ENCODE measurements around the gene TWIST2. TPM values are rescaled to one million over a fixed set of nuclear protein-coding genes. Genes with fewer than 3 reads are reported as not detected.

Gene TWIST2
- total and polyA plus RNA-seq, 8 donors: 0.58 to 58.0 (median 12.3) TPM

DNA sequence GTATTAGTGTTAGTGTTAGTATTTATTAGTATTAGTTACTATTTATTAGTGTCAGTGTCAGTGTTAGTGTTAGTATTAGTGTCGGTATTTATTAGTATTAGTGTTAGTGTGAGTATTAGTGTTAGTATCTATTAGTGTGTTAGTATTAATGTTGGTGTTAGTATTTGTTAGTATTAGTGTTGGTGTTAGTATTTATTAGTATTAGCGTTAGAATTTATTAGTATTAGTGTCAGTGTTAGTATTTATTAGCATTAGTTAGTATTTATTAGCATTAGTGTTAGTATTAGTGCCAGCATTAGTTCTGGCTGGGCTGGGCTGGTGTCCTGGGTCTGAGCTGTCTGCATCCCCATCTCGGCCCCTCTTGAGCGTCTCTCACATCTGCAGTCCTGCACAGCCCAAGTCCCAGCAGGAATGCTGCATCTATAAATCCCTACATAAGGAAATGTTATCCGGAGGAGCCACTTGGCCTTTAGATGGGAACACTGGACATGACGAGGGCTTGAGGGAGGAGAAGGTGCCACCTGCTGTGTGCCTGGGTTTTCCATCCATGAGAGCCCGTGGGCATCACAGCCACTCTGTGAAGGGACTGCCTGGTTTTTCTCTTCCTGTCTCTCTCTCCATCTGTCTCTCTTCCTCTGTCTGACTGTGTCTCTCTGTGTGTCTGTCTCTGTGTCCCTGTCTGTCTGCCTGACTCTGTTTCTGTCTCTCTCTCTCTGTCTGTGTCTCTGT lies 33.6 kb downstream of the TWIST2 start:
- Histone ChIP-seq H3K9me3 (no peaks in the 10 kb centered on the region), H3K4me1 (peaks cover 0 to 15% (median 3%) of the 10 kb centered on the region in 4 donors), H3K27me3 (peaks cover 0 to 22% (median 6%) of the 10 kb centered on the region in 3 donors), H3K36me3 (no peaks in the 10 kb centered on the region), H3K4me3 (no peak overlapping the region), H3K27ac (no peak overlapping the region)
- intact Hi-C loops (cut with DNase I; ENCODE audit: low total_unique reads): no loop called here
- DNase-seq: no peak
- TF ChIP-seq, protein P1, sequence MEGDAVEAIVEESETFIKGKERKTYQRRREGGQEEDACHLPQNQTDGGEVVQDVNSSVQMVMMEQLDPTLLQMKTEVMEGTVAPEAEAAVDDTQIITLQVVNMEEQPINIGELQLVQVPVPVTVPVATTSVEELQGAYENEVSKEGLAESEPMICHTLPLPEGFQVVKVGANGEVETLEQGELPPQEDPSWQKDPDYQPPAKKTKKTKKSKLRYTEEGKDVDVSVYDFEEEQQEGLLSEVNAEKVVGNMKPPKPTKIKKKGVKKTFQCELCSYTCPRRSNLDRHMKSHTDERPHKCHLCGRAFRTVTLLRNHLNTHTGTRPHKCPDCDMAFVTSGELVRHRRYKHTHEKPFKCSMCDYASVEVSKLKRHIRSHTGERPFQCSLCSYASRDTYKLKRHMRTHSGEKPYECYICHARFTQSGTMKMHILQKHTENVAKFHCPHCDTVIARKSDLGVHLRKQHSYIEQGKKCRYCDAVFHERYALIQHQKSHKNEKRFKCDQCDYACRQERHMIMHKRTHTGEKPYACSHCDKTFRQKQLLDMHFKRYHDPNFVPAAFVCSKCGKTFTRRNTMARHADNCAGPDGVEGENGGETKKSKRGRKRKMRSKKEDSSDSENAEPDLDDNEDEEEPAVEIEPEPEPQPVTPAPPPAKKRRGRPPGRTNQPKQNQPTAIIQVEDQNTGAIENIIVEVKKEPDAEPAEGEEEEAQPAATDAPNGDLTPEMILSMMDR (IDR thresholded peaks at IDR 0.05): no peak
- TF ChIP-seq POLR2A (IDR thresholded peaks at IDR 0.05) (no peak), POLR2AphosphoS5 (IDR thresholded peaks at IDR 0.05) (no peak), EP300 (IDR thresholded peaks at IDR 0.05) (no peak)
- WGBS, 5 donors: 67 to 82% (median 78%) methylated on average over 7 of the region's 7 CpGs

DNA sequence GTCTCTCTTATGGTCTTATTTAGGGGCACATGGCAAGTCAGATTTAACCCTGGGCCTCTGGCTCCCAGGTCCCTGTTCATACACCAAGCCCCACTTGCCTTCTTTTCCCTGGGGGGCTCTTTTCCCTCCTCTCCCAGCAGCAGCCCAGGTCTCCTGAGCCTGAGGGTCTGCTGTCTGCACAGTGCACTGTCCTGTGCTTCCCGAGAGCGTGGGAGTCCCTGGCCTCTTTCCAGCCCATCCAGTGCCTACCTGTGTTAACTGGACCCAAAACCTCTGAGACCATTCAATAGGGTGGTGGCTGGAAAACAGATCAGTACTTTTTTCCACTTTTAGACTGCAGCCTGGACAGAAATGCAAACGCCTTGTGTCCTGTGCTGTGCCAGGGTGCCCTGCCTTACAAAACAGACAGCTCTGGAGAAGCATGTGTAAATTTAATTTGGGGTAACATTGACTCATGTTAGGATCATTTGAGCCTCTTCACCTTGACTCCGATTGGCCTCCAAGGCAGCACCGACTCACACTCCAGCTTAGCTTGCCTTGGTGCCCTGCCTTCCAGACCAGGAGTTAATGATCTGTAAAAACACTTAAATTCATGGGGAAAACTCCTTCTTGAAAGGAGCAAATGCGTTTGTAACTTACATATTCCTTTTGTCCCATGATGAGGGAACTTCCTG lies 34.3 kb downstream of the TWIST2 start:
- no peak overlapping the region for H3K4me3 ChIP-seq
- TF ChIP-seq EP300 (IDR thresholded peaks at IDR 0.05): no peak
- no peak for TF ChIP-seq POLR2A (IDR thresholded peaks at IDR 0.05)
- TF ChIP-seq, protein P1 (IDR thresholded peaks at IDR 0.05): no peak
- TF ChIP-seq POLR2AphosphoS5 (IDR thresholded peaks at IDR 0.05): no peak
- no peak for DNase-seq
- peaks cover 0 to 15% (median 3%) of the 10 kb centered on the region in 4 donors for H3K4me1 ChIP-seq
- peaks cover 0 to 22% (median 6%) of the 10 kb centered on the region in 3 donors for H3K27me3 ChIP-seq
- peaks cover 0 to 6% (median 0%) of the 10 kb centered on the region in 4 donors for H3K36me3 ChIP-seq
- intact Hi-C loops (cut with DNase I; ENCODE audit: low total_unique reads): no loop called here
- H3K27ac ChIP-seq: no peak overlapping the region
- no peaks in the 10 kb centered on the region for H3K9me3 ChIP-seq
- WGBS, 5 donors: 73 to 81% (median 78%) methylated on average over 6 of the region's 6 CpGs

DNA sequence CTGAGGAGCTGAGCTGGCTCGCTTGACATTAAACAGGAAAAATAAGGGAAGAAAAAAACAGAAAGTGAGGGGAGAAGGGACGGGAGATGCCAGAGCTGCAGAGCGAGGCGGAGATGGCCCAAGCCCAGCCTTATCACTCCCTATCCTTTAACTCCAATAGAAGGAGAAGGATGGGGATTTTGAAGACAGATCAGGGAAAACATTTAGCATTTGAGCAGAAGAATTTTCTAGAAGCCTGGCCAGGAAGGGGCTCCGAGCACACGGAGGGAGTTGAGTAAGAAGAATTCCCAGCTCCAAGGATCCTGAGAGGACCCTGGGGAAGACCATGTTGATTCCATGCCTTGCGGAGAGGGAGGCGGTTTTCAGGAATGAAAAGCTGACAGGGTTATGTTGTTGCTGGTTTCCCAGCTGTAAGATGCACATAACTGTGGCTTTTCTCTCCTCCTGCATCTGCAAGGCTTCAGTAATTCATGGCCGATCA lies 35.6 kb downstream of the TWIST2 start:
- H3K4me3 ChIP-seq: peak overlapping the region in 1 of 4 donors; percentile 1
- intact Hi-C loops (cut with DNase I; ENCODE audit: low total_unique reads): no loop called here
- H3K9me3 ChIP-seq: no peaks in the 10 kb centered on the region
- TF ChIP-seq POLR2A (IDR thresholded peaks at IDR 0.05) (no peak), EP300 (IDR thresholded peaks at IDR 0.05) (no peak), POLR2AphosphoS5 (IDR thresholded peaks at IDR 0.05) (no peak)
- TF ChIP-seq, protein P1 (IDR thresholded peaks at IDR 0.05): no peak
- H3K4me1 ChIP-seq: peaks cover 0 to 15% (median 3%) of the 10 kb centered on the region in 4 donors
- H3K36me3 ChIP-seq: peaks cover 0 to 9% (median 0%) of the 10 kb centered on the region in 4 donors
- H3K27ac ChIP-seq: peak overlapping the region in 2 of 5 donors; percentile 26 to 42
- DNase-seq: peak in 1 of 2 donors; percentile 59
- H3K27me3 ChIP-seq: peaks cover 0 to 22% (median 6%) of the 10 kb centered on the region in 3 donors
- 57 to 80% (median 74%) methylated on average over 9 of the region's 9 CpGs for WGBS, 5 donors

DNA sequence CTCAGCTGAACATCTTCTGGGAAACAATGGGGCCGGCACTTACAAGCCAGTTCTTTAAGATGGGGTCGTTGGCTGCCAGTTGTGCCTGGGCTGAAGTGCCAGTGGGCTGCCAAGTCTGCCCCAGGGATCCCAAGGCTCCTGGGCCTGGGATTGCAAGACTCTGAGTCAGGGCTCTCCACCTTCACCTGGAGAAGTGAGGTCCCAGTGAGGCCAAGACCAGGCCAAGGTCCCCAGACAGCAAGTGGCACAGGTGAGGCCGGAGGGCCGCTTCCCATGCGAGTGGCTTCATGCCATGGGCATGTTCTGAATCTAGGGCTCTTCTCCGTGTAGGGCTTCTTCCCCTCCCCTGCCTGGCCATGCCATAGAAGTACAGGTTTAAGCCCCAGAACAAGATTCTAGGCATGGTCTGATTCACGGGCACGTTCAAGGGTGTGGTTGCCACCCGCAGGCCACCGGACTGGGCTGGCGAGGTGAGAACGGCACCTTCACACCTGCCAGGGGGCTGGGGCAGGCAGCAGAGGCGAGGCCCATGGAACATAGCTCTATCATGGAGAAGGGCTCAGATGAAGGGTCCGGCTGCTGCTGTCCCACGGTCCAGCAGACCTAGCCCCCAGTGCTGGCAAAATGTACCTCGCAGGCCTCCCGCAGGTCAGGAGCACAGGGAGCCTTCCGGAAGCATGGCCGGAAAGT lies 36.4 kb downstream of the TWIST2 start:
- Histone ChIP-seq H3K9me3 (no peaks in the 10 kb centered on the region), H3K36me3 (peaks cover 0 to 9% (median 0%) of the 10 kb centered on the region in 4 donors), H3K27me3 (peaks cover 0 to 22% (median 6%) of the 10 kb centered on the region in 3 donors), H3K27ac (no peak overlapping the region), H3K4me1 (peaks cover 0 to 15% (median 3%) of the 10 kb centered on the region in 4 donors), H3K4me3 (no peak overlapping the region)
- TF ChIP-seq EP300 (IDR thresholded peaks at IDR 0.05) (no peak), POLR2A (IDR thresholded peaks at IDR 0.05) (no peak), POLR2AphosphoS5 (IDR thresholded peaks at IDR 0.05) (no peak)
- TF ChIP-seq, protein P1 (IDR thresholded peaks at IDR 0.05): no peak
- no peak for DNase-seq
- WGBS, 5 donors: 80 to 90% (median 82%) methylated on average over 13 to 19 of the region's 19 CpGs
- intact Hi-C loops (cut with DNase I; ENCODE audit: low total_unique reads): no loop called here

Data from stomach (tissue), 9 donors.